SK-N-SH (cell line): ENCODE results near the gene FAM81A. TPM values are rescaled to one million over a fixed set of nuclear protein-coding genes. Genes with fewer than 3 reads are reported as not detected.

ENCODE experiments used
- CTCF ChIA-PET: fragments of 300-600, 350-600 bp; formaldehyde crosslinking; extraction: SDS; loops from one replicate; lab custom pipeline; 2021; lab: Yijun Ruan, JAX
- POLR2A ChIA-PET: fragments of 350-600 bp; sonication (Branson Sonifier 250); formaldehyde crosslinking; extraction: SDS; loops from one replicate; lab custom pipeline; 2020; ENCODE audit warnings: antibody characterized with exemption, inconsistent platforms; lab: Yijun Ruan, JAX
- DNase-seq: peaks from one replicate; pipeline ENCODE4 v3.0.0; 2012
- H2AFZ ChIP-seq: fragments of 200-600 bp; sonication (generic); 2 replicates; pipeline ENCODE4 v1.8.1; 2016; ENCODE audit warnings: antibody characterized with exemption, mild to moderate bottlenecking, low read depth
- H3F3A ChIP-seq: fragments of 200-600 bp; sonication (generic); replicated peaks from 2 replicates; pipeline ENCODE3; 2016; ENCODE audit warnings: antibody characterized with exemption, mild to moderate bottlenecking; ENCODE audit not compliant: insufficient read depth
- H3K27ac ChIP-seq, 2 experiments: fragments of 200-500 bp in 1 of 2; fragments of 200-600 bp in 1 of 2; sonication (Bioruptor generic) in 1 of 2; sonication (generic), shearing (Covaris generic) in 1 of 2; 2 replicates each; pipeline versions ENCODE4 v1.5.1 to v1.6.1; 2014 to 2016; ENCODE audit warnings: low read depth in 2 of 2, inconsistent platforms in 1 of 2, low read length in 1 of 2, mild to moderate bottlenecking in 1 of 2, mixed read lengths in 1 of 2
- H3K27me3 ChIP-seq: fragments of 200-600 bp; sonication (generic), shearing (Covaris generic); 2 replicates; pipeline ENCODE4 v1.6.1; 2016; ENCODE audit warnings: mixed run types; ENCODE audit not compliant: insufficient read depth
- H3K36me3 ChIP-seq, 2 experiments: fragments of 200-500 bp in 1 of 2; fragments of 200-600 bp in 1 of 2; sonication (Bioruptor generic) in 1 of 2; sonication (generic) in 1 of 2; replicated peaks in 1 of 2; 2 replicates each; pipeline versions ENCODE3 to v1.5.1; 2014 to 2016; ENCODE audit warnings: low read length in 1 of 2, mild to moderate bottlenecking in 1 of 2; ENCODE audit not compliant: insufficient read depth in 2 of 2, control insufficient read depth in 1 of 2
- H3K4me1 ChIP-seq, 2 experiments: fragments of 200-500 bp in 1 of 2; fragments of 200-600 bp in 1 of 2; sonication (Bioruptor generic) in 1 of 2; sonication (generic), shearing (Covaris generic) in 1 of 2; 2 replicates each; pipeline versions ENCODE4 v1.5.1 to v1.6.1; 2014 to 2016; ENCODE audit warnings: low read depth in 1 of 2, low read length in 1 of 2, mixed run types in 1 of 2; ENCODE audit not compliant: insufficient read depth in 2 of 2, control insufficient read depth in 1 of 2
- H3K4me2 ChIP-seq: fragments of 200-600 bp; sonication (generic), shearing (Covaris generic); 2 replicates; pipeline ENCODE4 v1.6.1; 2017; ENCODE audit warnings: mixed run types
- H3K4me3 ChIP-seq, 2 experiments: fragments of 200-500 bp in 1 of 2; fragments of 200-600 bp in 1 of 2; sonication (Bioruptor generic) in 1 of 2; sonication (generic), shearing (Covaris generic) in 1 of 2; 2 replicates each; pipeline versions ENCODE4 v1.5.1 to v1.8.1; 2014 to 2016; ENCODE audit warnings: low read depth in 2 of 2, inconsistent platforms in 1 of 2, low read length in 1 of 2, mild to moderate bottlenecking in 1 of 2, mixed read lengths in 1 of 2, moderate library complexity in 1 of 2
- H3K79me2 ChIP-seq: fragments of 200-600 bp; sonication (generic); 2 replicates; pipeline ENCODE4 v1.8.1; 2017; ENCODE audit warnings: mild to moderate bottlenecking; ENCODE audit not compliant: insufficient read depth
- H3K9ac ChIP-seq: fragments of 200-600 bp; sonication (generic); 2 replicates; pipeline ENCODE4 v1.6.1; 2017; ENCODE audit warnings: mixed run types
- H3K9me2 ChIP-seq: fragments of 200-600 bp; sonication (generic); 2 replicates; pipeline ENCODE4 v1.6.1; 2017; ENCODE audit warnings: mixed run types
- H3K9me3 ChIP-seq: fragments of 200-600 bp; sonication (generic); 2 replicates; pipeline ENCODE4 v1.6.1; 2017; ENCODE audit warnings: mixed run types, mild to moderate bottlenecking, moderate library complexity
- H4K20me1 ChIP-seq: fragments of 200-600 bp; sonication (generic); 2 replicates; pipeline ENCODE4 v1.6.1; 2017; ENCODE audit warnings: mild to moderate bottlenecking, mixed run types; ENCODE audit not compliant: insufficient read depth
- CHD2 ChIP-seq: fragments of 150-350 bp; IDR thresholded peaks from 2 replicates; pipeline ENCODE4 v1.6.1; 2018; ENCODE audit warnings: low read length; ENCODE audit not compliant: partially characterized antibody
- FOXJ3 ChIP-seq: sonication (generic); formaldehyde crosslinking; IDR thresholded peaks from 2 replicates; pipeline ENCODE4 v1.5.1; 2020; ENCODE audit warnings: mild to moderate bottlenecking, missing genetic modification reagents
- GATA2 ChIP-seq: sonication (generic); formaldehyde crosslinking; IDR thresholded peaks from 2 replicates; pipeline ENCODE4 v1.5.0; 2020; ENCODE audit warnings: mild to moderate bottlenecking, missing genetic modification reagents
- JUND ChIP-seq: IDR thresholded peaks from 2 replicates; pipeline ENCODE4 v1.4.0; 2012
- MEF2A ChIP-seq: IDR thresholded peaks from 2 replicates; pipeline ENCODE4 v1.4.0; 2012; ENCODE audit warnings: low read depth, borderline replicate concordance
- NRF1 ChIP-seq: IDR thresholded peaks from 2 replicates; pipeline ENCODE4 v1.6.1; 2012; ENCODE audit warnings: low read depth, mild to moderate bottlenecking, low read length
- RCOR1 ChIP-seq: fragments of 150-350 bp; IDR thresholded peaks from 2 replicates; pipeline ENCODE4 v1.6.1; 2017; ENCODE audit warnings: antibody characterized with exemption, low read length
- RXRA ChIP-seq: IDR thresholded peaks from 2 replicates; pipeline ENCODE4 v1.4.0; 2012; ENCODE audit warnings: low read depth, mild to moderate bottlenecking, borderline replicate concordance
- SIN3A ChIP-seq: IDR thresholded peaks from 2 replicates; pipeline ENCODE4 v1.6.1; 2012; ENCODE audit warnings: low read depth, mild to moderate bottlenecking, low read length, moderate library complexity, borderline replicate concordance
- SMC3 ChIP-seq: IDR thresholded peaks from 2 replicates; pipeline ENCODE4 v1.6.1; 2012; ENCODE audit warnings: low read depth, low read length, improper control_type of control experiment
- TAF1 ChIP-seq: IDR thresholded peaks from 2 replicates; pipeline ENCODE4 v1.6.1; 2012; ENCODE audit warnings: low read depth, mild to moderate bottlenecking, low read length, moderate library complexity, borderline replicate concordance
- TCF12 ChIP-seq: IDR thresholded peaks from 2 replicates; pipeline ENCODE4 v1.4.0; 2012
- WGBS: methylation state at CpG from one replicate; pipeline ENCODE4 v1.1.6; 2017; ENCODE audit warnings: low lambda C conversion rate; 5-methylcytosine and 5-hydroxymethylcytosine counted together
- polyA plus RNA-seq, 3 experiments: library from polyadenylated mRNA; depleted of rRNA; stranded (reverse); fragments of >200 nt; gene quantifications; 2 replicates each; pipeline ENCODE4 v1.2.3, GENCODE V29; 2012
- TF ChIP-seq, protein P1 (sequence below): IDR thresholded peaks from 2 replicates; pipeline ENCODE4 v1.6.1; 2012; ENCODE audit warnings: mild to moderate bottlenecking, low read depth, low read length, moderate library complexity
- TF ChIP-seq, protein P2 (sequence below): IDR thresholded peaks from 2 replicates; pipeline ENCODE4 v1.4.0; 2012; ENCODE audit warnings: low read depth, borderline replicate concordance

Gene FAM81A
- polyA plus RNA-seq, 1 of the 3 experiments (the other 2 are of a cell fraction): 1.1 TPM

DNA sequence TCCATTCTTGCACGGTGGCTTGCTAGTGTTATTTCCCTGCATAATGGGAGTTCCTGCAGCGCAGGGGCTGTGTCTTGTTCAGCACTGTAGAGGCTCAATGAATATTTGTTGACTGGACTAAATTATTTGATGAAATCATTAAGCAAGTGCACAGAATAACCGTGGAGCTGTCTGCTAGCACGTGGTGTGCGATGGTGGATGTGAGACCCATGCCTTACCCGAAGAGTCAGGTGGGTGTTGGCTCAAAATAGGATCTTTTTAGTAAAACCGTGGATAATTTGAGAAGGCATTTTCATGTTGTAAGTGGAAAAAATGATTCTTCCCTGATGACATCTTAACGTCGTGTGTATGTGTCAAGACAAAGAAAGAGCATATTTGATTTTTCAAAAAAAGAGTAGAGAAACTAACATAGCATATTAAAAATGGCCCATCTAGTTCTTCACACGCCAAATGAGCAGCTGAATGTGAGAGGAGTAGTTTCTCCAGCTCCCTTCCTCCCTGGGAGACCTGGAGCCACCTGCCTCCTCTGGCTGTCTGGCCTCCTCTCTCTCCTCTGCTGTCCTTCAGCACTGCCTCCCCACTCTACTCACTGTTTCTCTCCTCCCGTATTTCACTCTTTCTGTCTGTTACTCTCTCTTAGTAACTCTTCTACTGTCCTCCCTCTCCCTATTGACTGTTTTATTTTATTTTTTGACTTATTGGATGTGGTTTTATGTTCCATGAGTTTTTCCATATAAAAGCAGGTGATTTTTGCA is 6.3 kb downstream of the FAM81A start:
- no peaks in the 10 kb centered on the region for H3K4me1 ChIP-seq
- H3K4me2 ChIP-seq: no peak overlapping the region
- H3F3A ChIP-seq: no peaks in the 10 kb centered on the region
- H3K9ac ChIP-seq: no peak overlapping the region
- no peak for DNase-seq
- CTCF ChIA-PET: interaction anchor here (1.0 kb wide), 1 partner anchor 14 kb away, joined by 3 read pairs; no protein-coding TSS in a partner anchor
- TF ChIP-seq CHD2: no peak
- TF ChIP-seq, protein P1, sequence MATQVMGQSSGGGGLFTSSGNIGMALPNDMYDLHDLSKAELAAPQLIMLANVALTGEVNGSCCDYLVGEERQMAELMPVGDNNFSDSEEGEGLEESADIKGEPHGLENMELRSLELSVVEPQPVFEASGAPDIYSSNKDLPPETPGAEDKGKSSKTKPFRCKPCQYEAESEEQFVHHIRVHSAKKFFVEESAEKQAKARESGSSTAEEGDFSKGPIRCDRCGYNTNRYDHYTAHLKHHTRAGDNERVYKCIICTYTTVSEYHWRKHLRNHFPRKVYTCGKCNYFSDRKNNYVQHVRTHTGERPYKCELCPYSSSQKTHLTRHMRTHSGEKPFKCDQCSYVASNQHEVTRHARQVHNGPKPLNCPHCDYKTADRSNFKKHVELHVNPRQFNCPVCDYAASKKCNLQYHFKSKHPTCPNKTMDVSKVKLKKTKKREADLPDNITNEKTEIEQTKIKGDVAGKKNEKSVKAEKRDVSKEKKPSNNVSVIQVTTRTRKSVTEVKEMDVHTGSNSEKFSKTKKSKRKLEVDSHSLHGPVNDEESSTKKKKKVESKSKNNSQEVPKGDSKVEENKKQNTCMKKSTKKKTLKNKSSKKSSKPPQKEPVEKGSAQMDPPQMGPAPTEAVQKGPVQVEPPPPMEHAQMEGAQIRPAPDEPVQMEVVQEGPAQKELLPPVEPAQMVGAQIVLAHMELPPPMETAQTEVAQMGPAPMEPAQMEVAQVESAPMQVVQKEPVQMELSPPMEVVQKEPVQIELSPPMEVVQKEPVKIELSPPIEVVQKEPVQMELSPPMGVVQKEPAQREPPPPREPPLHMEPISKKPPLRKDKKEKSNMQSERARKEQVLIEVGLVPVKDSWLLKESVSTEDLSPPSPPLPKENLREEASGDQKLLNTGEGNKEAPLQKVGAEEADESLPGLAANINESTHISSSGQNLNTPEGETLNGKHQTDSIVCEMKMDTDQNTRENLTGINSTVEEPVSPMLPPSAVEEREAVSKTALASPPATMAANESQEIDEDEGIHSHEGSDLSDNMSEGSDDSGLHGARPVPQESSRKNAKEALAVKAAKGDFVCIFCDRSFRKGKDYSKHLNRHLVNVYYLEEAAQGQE: peak; percentile 57; the same call in 1 of the 2 replicates
- H3K36me3 ChIP-seq: no peaks in the 10 kb centered on the region
- H3K9me2 ChIP-seq: no peaks in the 10 kb centered on the region
- WGBS: 79% methylated on average over 11 of the region's 11 CpGs
- no peak overlapping the region for H2AFZ ChIP-seq
- H3K27ac ChIP-seq: no peak overlapping the region
- H4K20me1 ChIP-seq: no peaks in the 10 kb centered on the region
- no peaks in the 10 kb centered on the region for H3K79me2 ChIP-seq
- no peak overlapping the region for H3K4me3 ChIP-seq
- POLR2A ChIA-PET: no interaction called here
- H3K9me3 ChIP-seq: no peaks in the 10 kb centered on the region
- no peaks in the 10 kb centered on the region for H3K27me3 ChIP-seq

DNA sequence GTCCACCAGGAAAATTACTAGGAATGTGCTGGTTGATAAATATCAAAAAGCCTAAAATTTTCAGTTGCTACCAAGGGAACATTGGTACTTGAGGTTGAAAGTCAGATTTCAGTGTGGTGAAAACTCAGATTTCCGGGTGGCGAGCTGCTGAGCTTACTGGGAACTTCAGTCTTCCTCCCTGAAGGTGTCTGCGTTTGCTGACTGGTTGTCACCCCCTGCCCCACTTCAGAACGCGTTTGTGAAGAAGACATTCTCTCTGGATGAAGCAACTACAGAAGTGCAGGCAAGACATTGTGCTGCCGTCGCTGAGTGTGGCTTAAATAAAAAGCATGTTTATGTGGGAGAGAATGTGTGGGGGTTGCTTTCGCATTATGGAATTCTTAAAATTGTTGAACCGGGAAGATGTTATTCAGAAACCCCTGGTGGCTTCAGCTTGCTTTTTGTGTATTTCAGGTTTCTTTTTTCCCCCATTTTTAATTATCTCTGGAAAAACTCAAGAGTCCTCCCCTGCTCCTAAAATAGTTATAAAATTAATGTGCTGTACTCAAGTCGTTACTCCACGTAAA is 7.1 kb downstream of the FAM81A start:
- 90% methylated on average over 11 of the region's 11 CpGs for WGBS
- Histone ChIP-seq H3K9me2 (no peaks in the 10 kb centered on the region), H3K27ac (no peak overlapping the region), H3K9ac (no peak overlapping the region), H3K4me1 (no peaks in the 10 kb centered on the region), H3K4me2 (no peak overlapping the region), H3K27me3 (no peaks in the 10 kb centered on the region), H2AFZ (no peak overlapping the region), H3K4me3 (no peak overlapping the region), H3K36me3 (no peaks in the 10 kb centered on the region), H3K9me3 (no peaks in the 10 kb centered on the region), H3K79me2 (no peaks in the 10 kb centered on the region), H3F3A (no peaks in the 10 kb centered on the region), H4K20me1 (no peaks in the 10 kb centered on the region)
- POLR2A ChIA-PET: no interaction called here
- no peak for TF ChIP-seq TCF12
- TF ChIP-seq CHD2: no peak
- no peak for TF ChIP-seq SMC3
- TF ChIP-seq NRF1: no peak
- TF ChIP-seq GATA2 (CRISPR knock-in tag): no peak
- TF ChIP-seq, protein P2, sequence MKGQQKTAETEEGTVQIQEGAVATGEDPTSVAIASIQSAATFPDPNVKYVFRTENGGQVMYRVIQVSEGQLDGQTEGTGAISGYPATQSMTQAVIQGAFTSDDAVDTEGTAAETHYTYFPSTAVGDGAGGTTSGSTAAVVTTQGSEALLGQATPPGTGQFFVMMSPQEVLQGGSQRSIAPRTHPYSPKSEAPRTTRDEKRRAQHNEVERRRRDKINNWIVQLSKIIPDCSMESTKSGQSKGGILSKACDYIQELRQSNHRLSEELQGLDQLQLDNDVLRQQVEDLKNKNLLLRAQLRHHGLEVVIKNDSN: no peak
- TF ChIP-seq JUND: no peak
- TF ChIP-seq FOXJ3 (CRISPR knock-in tag): no peak
- TF ChIP-seq TAF1: no peak
- TF ChIP-seq SIN3A: no peak
- no peak for TF ChIP-seq RXRA
- no peak for TF ChIP-seq MEF2A
- TF ChIP-seq RCOR1: no peak
- CTCF ChIA-PET: interaction anchor here (0.7 to 1.0 kb wide), 2 partner anchors 14 to 23 kb away, joined by 3 read pairs; no protein-coding TSS in a partner anchor
- no peak for DNase-seq
